GM21423 (cell line): ENCODE results near the gene IGF2BP3.
"Not testable (repeated sequence)": the region's sequence is repeated elsewhere in the genome, so short reads cannot be mapped to it uniquely, and the experiment has no call there.

Experiments
- ATAC-seq: cut with Tn5 transposase; IDR thresholded peaks from one replicate; pipeline ENCODE4 v1.9.1; 2021; ENCODE audit warnings: mild to moderate bottlenecking, moderate library complexity; ENCODE audit not compliant: unreplicated experiment

Gene IGF2BP3

GRCh38 chr7:23426876-23427275, 43.4 kb downstream of the IGF2BP3 start:
- no peak for ATAC-seq

GRCh38 chr7:23422909-23423308, 47.4 kb downstream of the IGF2BP3 start:
- no peak for ATAC-seq

GRCh38 chr7:23422384-23422783, 47.9 kb downstream of the IGF2BP3 start:
- ATAC-seq = no peak

- no peak for ATAC-seq
Measured at GRCh38 chr7:23419845-23420244, 50.4 kb downstream of the IGF2BP3 start.

- ATAC-seq = no peak
Measured at GRCh38 chr7:23419160-23419559, 51.1 kb downstream of the IGF2BP3 start.

GRCh38 chr7:23418046-23418445, 52.2 kb downstream of the IGF2BP3 start:
- no peak for ATAC-seq

- ATAC-seq = no peak
Measured at GRCh38 chr7:23415198-23415597, 55.1 kb downstream of the IGF2BP3 start.

- ATAC-seq = peak; percentile 83
Measured at GRCh38 chr7:23410446-23411183, 59.7 kb downstream of the IGF2BP3 start.

GRCh38 chr7:23406564-23406963, 63.7 kb downstream of the IGF2BP3 start:
- ATAC-seq = not testable (repeated sequence)

GRCh38 chr7:23405240-23405618, 65.1 kb downstream of the IGF2BP3 start:
- no peak for ATAC-seq

GRCh38 chr7:23404546-23405239, 65.6 kb downstream of the IGF2BP3 start:
- no peak for ATAC-seq

GRCh38 chr7:23403970-23404369, 66.3 kb downstream of the IGF2BP3 start:
- no peak for ATAC-seq

- ATAC-seq = not testable (repeated sequence)
Measured at GRCh38 chr7:23398090-23398489, 72.2 kb downstream of the IGF2BP3 start.

GRCh38 chr7:23397241-23397640, 73.0 kb downstream of the IGF2BP3 start:
- ATAC-seq = no peak

GRCh38 chr7:23396222-23397015, 73.9 kb downstream of the IGF2BP3 start:
- ATAC-seq = no peak

- ATAC-seq = no peak
Measured at GRCh38 chr7:23394488-23395171, 75.7 kb downstream of the IGF2BP3 start.

- no peak for ATAC-seq
Measured at GRCh38 chr7:23393636-23394035, 76.7 kb downstream of the IGF2BP3 start.

- no peak for ATAC-seq
Measured at GRCh38 chr7:23389701-23390100, 80.6 kb downstream of the IGF2BP3 start.

- no peak for ATAC-seq
Measured at GRCh38 chr7:23387583-23387982, 82.7 kb downstream of the IGF2BP3 start.

- ATAC-seq = no peak
Measured at GRCh38 chr7:23385140-23385539, 85.2 kb downstream of the IGF2BP3 start.

GRCh38 chr7:23383225-23383624, 87.1 kb downstream of the IGF2BP3 start:
- no peak for ATAC-seq
